K562 (cell line): ENCODE data around the gene CDC20. TPM values are rescaled to one million over a fixed set of nuclear protein-coding genes. Genes with fewer than 3 reads are reported as not detected.

Experiments used
- ARID1B ChIP-seq: fragments of 450-650 bp; IDR thresholded peaks from 2 replicates; pipeline ENCODE4 v1.6.1; 2016; ENCODE audit warnings: antibody characterized with exemption, mild to moderate bottlenecking, inconsistent platforms
- ATF1 ChIP-seq, 2 experiments: fragments of 450-650 bp in 1 of 2; IDR thresholded peaks; 2 replicates each; pipeline ENCODE4 v1.6.1; 2016; ENCODE audit warnings: missing compliant biosample characterization in 1 of 2, missing genetic modification characterization in 1 of 2
- CBX2 ChIP-seq: fragments of 200-600 bp; sonication (generic); IDR thresholded peaks from one replicate; pipeline ENCODE4 v1.6.1; 2012; ENCODE audit warnings: mild to moderate bottlenecking, low read length, inconsistent platforms; ENCODE audit not compliant: insufficient read depth, poor library complexity, severe bottlenecking
- MECOM ChIP-seq: fragments of 250-450 bp; sonication (Bioruptor Pico); IDR thresholded peaks from 2 replicates; pipeline ENCODE4 v1.8.0; 2022; ENCODE audit warnings: inconsistent platforms
- MNT ChIP-seq, 2 experiments: fragments of 450-650 bp; conservative IDR thresholded peaks; 2 replicates each; pipeline ENCODE4 v1.6.1; 2017; ENCODE audit warnings: mild to moderate bottlenecking in 2 of 2, moderate library complexity in 2 of 2
- POLR2G ChIP-seq: fragments of 200-400 bp; formaldehyde crosslinking; IDR thresholded peaks from 2 replicates; pipeline ENCODE4 v1.6.1; 2017; ENCODE audit warnings: low read depth, mild to moderate bottlenecking, antibody characterized with exemption, low read length, moderate library complexity
- RBFOX2 ChIP-seq: fragments of 200-400 bp; formaldehyde crosslinking; IDR thresholded peaks from 2 replicates; pipeline ENCODE4 v1.6.1; 2017; ENCODE audit warnings: low read depth, mild to moderate bottlenecking, low read length, moderate library complexity
- TEAD4 ChIP-seq, 2 experiments: sonication (generic) in 1 of 2; formaldehyde crosslinking in 1 of 2; IDR thresholded peaks; 2 replicates each; pipeline versions ENCODE4 v1.6.1 to v1.8.0; 2012 to 2022; ENCODE audit warnings: borderline replicate concordance in 1 of 2, inconsistent platforms in 1 of 2, low read length in 1 of 2, mild to moderate bottlenecking in 1 of 2, missing genetic modification reagents in 1 of 2
- THAP12 ChIP-seq: fragments of 250-450 bp; sonication (Bioruptor Pico); IDR thresholded peaks from 2 replicates; pipeline ENCODE4 v1.9.0; 2021; ENCODE audit warnings: mild to moderate bottlenecking, inconsistent platforms
- ZKSCAN1 ChIP-seq: fragments of 150-350 bp; IDR thresholded peaks from 2 replicates; pipeline ENCODE4 v1.6.1; 2016; ENCODE audit warnings: low read depth, low read length
- ZNF384 ChIP-seq: IDR thresholded peaks from 2 replicates; pipeline ENCODE4 v1.6.1; 2012; ENCODE audit warnings: low read depth, low read length, improper control_type of control experiment
- polyA plus RNA-seq, 8 experiments: library from polyadenylated mRNA; depleted of rRNA in 4 of 8; stranded (reverse) in 5 of 8; unstranded in 3 of 8; fragments of >200 nt; fragmentation: Nextera tagmentation in 2 of 8; fragmentation: Illumina TruSeq in 1 of 8; extraction: Ambion mirVana in 2 of 8; extraction: Trizol in 1 of 8; gene quantifications; 2 replicates each; pipeline versions ENCODE4 v1.2.1 to v1.2.3, GENCODE V29; 2011 to 2014; ENCODE audit warnings: inconsistent platforms in 1 of 8, missing spikeins in 1 of 8
- total RNA-seq, 7 experiments: library from RNA; depleted of rRNA in 6 of 7; stranded (reverse); fragments of >200 nt in 6 of 7; fragmentation: Illumina TruSeq in 2 of 7; extraction: Trizol in 2 of 7; gene quantifications; 2 replicates each; pipeline versions ENCODE4 v1.2.1 to v1.2.3, GENCODE V29; 2011 to 2021; ENCODE audit warnings: low replicate concordance in 1 of 7
- TF ChIP-seq, protein P1 (sequence below): sonication (generic); formaldehyde crosslinking; IDR thresholded peaks from 2 replicates; pipeline ENCODE4 v1.8.0; 2022; ENCODE audit warnings: missing genetic modification reagents, mild to moderate bottlenecking, borderline replicate concordance
- TF ChIP-seq, protein P2 (sequence below): sonication (generic); formaldehyde crosslinking; IDR thresholded peaks from 2 replicates; pipeline ENCODE4 v1.8.1; 2022; ENCODE audit warnings: missing genetic modification reagents
- TF ChIP-seq, protein P3 (sequence below): fragments of 200-800 bp; sonication (Bioruptor generic); IDR thresholded peaks from 2 replicates; pipeline ENCODE4 v1.6.1; 2016; ENCODE audit warnings: missing genetic modification characterization, missing compliant biosample characterization

CDC20 gene
- total and polyA plus RNA-seq, 9 of the 15 experiments (the other 6 are each of a cell fraction or from before 2014, with no cell fraction given), result 45.2 to 224 (median 121) TPM

DNA sequence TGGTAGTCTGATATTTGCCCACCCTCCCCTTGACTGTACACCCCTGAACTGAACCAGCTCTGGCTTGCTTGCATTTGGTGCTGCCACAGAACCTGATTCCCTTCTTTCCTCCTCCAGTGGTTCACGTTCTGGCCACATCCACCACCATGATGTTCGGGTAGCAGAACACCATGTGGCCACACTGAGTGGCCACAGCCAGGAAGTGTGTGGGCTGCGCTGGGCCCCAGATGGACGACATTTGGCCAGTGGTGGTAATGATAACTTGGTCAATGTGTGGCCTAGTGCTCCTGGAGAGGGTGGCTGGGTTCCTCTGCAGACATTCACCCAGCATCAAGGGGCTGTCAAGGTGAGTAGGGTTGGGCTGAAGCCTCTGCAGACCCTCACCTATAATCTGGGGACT lies 1.8 kb downstream of the CDC20 start (continued):
- TF ChIP-seq ARID1B (no peak), MNT (conservative IDR thresholded peaks at IDR 0.05) (peak in 1 of 2 experiments; percentile 53; a peak in 1 of 4 replicates), RBFOX2 (peak; percentile 67), ATF1 (CRISPR knock-in tag; IDR thresholded peaks at IDR 0.05) (no peak), ATF1 (tag; IDR thresholded peaks at IDR 0.05) (no peak), TEAD4 (IDR thresholded peaks at IDR 0.05; ENCODE audit: low read length) (0 out of 2 replicates have a peak, but pooled peaks have one; percentile 15), TEAD4 (CRISPR knock-in tag; IDR thresholded peaks at IDR 0.05; ENCODE audit: borderline replicate concordance) (no peak), ZKSCAN1 (peak; percentile 16; the same call in 1 of the 2 replicates), MECOM (no peak), THAP12 (no peak), POLR2G (no peak; the same call in 1 of the 2 replicates), ZNF384 (no peak), CBX2 (no peak)
- TF ChIP-seq, protein P1, sequence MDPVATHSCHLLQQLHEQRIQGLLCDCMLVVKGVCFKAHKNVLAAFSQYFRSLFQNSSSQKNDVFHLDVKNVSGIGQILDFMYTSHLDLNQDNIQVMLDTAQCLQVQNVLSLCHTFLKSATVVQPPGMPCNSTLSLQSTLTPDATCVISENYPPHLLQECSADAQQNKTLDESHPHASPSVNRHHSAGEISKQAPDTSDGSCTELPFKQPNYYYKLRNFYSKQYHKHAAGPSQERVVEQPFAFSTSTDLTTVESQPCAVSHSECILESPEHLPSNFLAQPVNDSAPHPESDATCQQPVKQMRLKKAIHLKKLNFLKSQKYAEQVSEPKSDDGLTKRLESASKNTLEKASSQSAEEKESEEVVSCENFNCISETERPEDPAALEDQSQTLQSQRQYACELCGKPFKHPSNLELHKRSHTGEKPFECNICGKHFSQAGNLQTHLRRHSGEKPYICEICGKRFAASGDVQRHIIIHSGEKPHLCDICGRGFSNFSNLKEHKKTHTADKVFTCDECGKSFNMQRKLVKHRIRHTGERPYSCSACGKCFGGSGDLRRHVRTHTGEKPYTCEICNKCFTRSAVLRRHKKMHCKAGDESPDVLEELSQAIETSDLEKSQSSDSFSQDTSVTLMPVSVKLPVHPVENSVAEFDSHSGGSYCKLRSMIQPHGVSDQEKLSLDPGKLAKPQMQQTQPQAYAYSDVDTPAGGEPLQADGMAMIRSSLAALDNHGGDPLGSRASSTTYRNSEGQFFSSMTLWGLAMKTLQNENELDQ (CRISPR knock-in tag), result no peak
- TF ChIP-seq, protein P2, sequence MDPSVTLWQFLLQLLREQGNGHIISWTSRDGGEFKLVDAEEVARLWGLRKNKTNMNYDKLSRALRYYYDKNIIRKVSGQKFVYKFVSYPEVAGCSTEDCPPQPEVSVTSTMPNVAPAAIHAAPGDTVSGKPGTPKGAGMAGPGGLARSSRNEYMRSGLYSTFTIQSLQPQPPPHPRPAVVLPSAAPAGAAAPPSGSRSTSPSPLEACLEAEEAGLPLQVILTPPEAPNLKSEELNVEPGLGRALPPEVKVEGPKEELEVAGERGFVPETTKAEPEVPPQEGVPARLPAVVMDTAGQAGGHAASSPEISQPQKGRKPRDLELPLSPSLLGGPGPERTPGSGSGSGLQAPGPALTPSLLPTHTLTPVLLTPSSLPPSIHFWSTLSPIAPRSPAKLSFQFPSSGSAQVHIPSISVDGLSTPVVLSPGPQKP (CRISPR knock-in tag), result no peak
- TF ChIP-seq, protein P3, sequence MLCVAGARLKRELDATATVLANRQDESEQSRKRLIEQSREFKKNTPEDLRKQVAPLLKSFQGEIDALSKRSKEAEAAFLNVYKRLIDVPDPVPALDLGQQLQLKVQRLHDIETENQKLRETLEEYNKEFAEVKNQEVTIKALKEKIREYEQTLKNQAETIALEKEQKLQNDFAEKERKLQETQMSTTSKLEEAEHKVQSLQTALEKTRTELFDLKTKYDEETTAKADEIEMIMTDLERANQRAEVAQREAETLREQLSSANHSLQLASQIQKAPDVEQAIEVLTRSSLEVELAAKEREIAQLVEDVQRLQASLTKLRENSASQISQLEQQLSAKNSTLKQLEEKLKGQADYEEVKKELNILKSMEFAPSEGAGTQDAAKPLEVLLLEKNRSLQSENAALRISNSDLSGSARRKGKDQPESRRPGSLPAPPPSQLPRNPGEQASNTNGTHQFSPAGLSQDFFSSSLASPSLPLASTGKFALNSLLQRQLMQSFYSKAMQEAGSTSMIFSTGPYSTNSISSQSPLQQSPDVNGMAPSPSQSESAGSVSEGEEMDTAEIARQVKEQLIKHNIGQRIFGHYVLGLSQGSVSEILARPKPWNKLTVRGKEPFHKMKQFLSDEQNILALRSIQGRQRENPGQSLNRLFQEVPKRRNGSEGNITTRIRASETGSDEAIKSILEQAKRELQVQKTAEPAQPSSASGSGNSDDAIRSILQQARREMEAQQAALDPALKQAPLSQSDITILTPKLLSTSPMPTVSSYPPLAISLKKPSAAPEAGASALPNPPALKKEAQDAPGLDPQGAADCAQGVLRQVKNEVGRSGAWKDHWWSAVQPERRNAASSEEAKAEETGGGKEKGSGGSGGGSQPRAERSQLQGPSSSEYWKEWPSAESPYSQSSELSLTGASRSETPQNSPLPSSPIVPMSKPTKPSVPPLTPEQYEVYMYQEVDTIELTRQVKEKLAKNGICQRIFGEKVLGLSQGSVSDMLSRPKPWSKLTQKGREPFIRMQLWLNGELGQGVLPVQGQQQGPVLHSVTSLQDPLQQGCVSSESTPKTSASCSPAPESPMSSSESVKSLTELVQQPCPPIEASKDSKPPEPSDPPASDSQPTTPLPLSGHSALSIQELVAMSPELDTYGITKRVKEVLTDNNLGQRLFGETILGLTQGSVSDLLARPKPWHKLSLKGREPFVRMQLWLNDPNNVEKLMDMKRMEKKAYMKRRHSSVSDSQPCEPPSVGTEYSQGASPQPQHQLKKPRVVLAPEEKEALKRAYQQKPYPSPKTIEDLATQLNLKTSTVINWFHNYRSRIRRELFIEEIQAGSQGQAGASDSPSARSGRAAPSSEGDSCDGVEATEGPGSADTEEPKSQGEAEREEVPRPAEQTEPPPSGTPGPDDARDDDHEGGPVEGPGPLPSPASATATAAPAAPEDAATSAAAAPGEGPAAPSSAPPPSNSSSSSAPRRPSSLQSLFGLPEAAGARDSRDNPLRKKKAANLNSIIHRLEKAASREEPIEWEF, result no peak
